ENCODE data around the gene CAMK2G. TPM values are rescaled to one million over a fixed set of nuclear protein-coding genes. Genes with fewer than 3 reads are reported as not detected.

The CAMK2G gene
- total RNA-seq, 2 donors from 2014 or later: 20.9 to 21.7 TPM

DNA sequence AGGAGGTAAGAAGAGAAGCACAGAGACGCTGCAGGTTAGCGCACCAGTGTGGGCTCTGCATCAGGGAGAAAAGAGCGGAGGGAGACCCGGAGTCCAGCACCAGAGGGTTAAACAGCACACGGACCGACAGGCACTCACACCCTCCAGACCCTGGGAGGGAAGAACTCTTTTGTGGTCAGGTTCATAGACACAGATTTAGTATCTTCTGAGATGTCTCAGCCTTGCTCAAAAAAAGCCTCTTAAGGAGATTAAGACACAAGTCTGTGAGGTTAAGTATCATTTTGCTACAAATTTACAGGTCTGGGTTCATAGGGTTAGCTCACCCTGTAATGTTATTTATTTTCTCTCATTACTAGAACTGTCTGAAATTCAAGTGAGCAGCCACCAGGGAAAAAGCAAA lies 46.2 kb downstream of the CAMK2G start:
- Mint-ChIP-seq H3K9me3 (no peaks in the 10 kb centered on the region), H3K4me3 (no peak overlapping the region), H3K4me1 (peaks cover 14% of the 10 kb centered on the region), H3K27ac (no peak overlapping the region), H3K27me3 (ENCODE audit: insufficient read depth) (peaks cover 46% of the 10 kb centered on the region), H3K36me3 (ENCODE audit: low read depth) (peaks cover 27% of the 10 kb centered on the region)
- Histone ChIP-seq H3K27ac (ENCODE audit: low read depth, low read length) (no peak overlapping the region), H3K27me3 (ENCODE audit: control insufficient read depth, insufficient read depth, low read length, poor library complexity, severe bottlenecking) (peaks cover 14% of the 10 kb centered on the region), H3K4me1 (ENCODE audit: control insufficient read depth, insufficient read depth, low read length) (no peaks in the 10 kb centered on the region), H3K36me3 (ENCODE audit: control insufficient read depth, insufficient read depth, low read length) (peaks cover 16% of the 10 kb centered on the region), H3K9ac (ENCODE audit: extremely low read depth, low read length, poor library complexity, severe bottlenecking) (no peak overlapping the region), H3K9me3 (ENCODE audit: control insufficient read depth, low read length) (no peaks in the 10 kb centered on the region), H3K4me3 (ENCODE audit: low read length) (no peak overlapping the region)
- no peak for DNase-seq
- 96 to 100% methylated on average over 2 to 6 of the region's 6 CpGs for WGBS, 2 experiments (ENCODE audit: insufficient coverage in 1 of 2, insufficient read length in 1 of 2)
- TF ChIP-seq, protein P1, sequence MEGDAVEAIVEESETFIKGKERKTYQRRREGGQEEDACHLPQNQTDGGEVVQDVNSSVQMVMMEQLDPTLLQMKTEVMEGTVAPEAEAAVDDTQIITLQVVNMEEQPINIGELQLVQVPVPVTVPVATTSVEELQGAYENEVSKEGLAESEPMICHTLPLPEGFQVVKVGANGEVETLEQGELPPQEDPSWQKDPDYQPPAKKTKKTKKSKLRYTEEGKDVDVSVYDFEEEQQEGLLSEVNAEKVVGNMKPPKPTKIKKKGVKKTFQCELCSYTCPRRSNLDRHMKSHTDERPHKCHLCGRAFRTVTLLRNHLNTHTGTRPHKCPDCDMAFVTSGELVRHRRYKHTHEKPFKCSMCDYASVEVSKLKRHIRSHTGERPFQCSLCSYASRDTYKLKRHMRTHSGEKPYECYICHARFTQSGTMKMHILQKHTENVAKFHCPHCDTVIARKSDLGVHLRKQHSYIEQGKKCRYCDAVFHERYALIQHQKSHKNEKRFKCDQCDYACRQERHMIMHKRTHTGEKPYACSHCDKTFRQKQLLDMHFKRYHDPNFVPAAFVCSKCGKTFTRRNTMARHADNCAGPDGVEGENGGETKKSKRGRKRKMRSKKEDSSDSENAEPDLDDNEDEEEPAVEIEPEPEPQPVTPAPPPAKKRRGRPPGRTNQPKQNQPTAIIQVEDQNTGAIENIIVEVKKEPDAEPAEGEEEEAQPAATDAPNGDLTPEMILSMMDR (conservative IDR thresholded peaks at IDR 0.05): no peak

DNA sequence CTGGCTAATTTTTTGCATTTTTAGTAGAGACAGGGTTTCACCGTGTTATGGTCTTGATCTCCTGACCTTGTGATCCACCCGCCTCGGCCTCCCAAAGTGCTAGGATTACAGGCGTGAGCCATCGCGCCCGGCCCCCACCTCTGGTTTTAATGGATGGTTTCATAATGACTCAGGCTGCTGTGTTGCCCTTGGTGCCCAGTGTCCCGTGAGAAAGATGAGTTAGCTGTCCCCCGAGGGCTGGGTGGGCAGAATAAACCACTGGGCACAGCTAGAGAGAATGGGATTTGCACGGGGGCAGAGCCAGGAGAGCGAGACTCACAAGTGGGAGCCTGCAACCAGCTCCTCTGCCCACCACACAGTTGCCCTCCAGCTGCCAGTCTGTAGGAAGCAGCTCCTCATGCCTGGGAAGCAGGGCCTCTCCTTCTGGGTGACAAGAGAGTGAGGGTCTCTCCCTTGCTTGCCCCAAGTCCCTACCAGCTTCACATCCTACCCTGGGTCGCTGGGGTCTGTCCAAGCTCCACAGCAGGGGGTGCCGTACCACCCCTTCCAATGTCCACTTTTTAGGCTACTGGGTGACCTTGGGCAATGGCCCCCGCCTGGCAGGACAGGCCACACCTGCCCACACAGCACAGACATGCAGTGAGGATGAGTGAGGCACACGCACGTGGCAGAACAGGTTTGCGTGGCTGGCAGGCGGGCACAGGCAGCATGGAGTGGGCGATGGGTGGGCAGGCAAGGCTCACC lies 46.8 kb downstream of the CAMK2G start:
- Histone ChIP-seq H3K27ac (ENCODE audit: low read depth, low read length) (no peak overlapping the region), H3K9ac (ENCODE audit: extremely low read depth, low read length, poor library complexity, severe bottlenecking) (no peak overlapping the region), H3K4me3 (ENCODE audit: low read length) (no peak overlapping the region), H3K4me1 (ENCODE audit: control insufficient read depth, insufficient read depth, low read length) (no peaks in the 10 kb centered on the region), H3K36me3 (ENCODE audit: control insufficient read depth, insufficient read depth, low read length) (peaks cover 12% of the 10 kb centered on the region), H3K27me3 (ENCODE audit: control insufficient read depth, insufficient read depth, low read length, poor library complexity, severe bottlenecking) (peaks cover 15% of the 10 kb centered on the region), H3K9me3 (ENCODE audit: control insufficient read depth, low read length) (no peaks in the 10 kb centered on the region)
- no peak for DNase-seq
- Mint-ChIP-seq H3K27me3 (ENCODE audit: insufficient read depth) (peaks cover 53% of the 10 kb centered on the region), H3K36me3 (ENCODE audit: low read depth) (peaks cover 28% of the 10 kb centered on the region), H3K4me3 (no peak overlapping the region), H3K27ac (no peak overlapping the region), H3K4me1 (peaks cover 14% of the 10 kb centered on the region), H3K9me3 (no peaks in the 10 kb centered on the region)
- 93 to 97% methylated on average over 14 to 19 of the region's 19 CpGs for WGBS, 2 experiments (ENCODE audit: insufficient coverage in 1 of 2, insufficient read length in 1 of 2)
- TF ChIP-seq, protein P1 (conservative IDR thresholded peaks at IDR 0.05): no peak

DNA sequence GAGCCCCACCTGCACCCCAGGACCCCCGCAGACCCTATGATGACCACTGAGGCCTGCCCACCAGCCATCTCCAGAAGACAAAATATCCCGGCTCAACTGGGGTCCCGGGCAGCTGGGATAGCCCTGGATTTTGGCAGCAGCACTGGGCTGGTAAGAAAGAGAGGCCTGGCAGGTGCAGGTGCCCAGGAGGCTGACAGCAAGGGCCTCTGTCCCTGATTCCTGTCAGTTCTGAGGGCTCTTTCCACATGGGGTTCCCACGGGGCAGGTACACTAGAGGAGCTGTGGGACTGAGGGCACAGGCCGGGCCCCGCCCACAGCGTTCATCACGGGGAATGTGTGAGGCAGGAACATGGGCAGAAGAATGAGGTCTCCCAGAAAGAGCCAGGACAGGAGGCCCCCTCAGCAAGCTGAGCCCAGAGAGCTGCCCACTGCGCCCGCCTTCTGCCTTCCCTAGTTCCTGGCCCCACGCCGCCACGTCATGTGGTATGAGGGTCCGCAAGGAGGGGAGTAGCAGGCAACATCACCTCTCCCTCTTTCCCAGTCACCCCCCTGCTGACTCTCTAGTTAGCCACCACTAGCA lies 50.1 kb downstream of the CAMK2G start:
- no peak overlapping the region for H3K4me3 Mint-ChIP-seq
- Histone ChIP-seq H3K4me1 (ENCODE audit: control insufficient read depth, insufficient read depth, low read length) (peaks cover 9% of the 10 kb centered on the region), H3K27me3 (ENCODE audit: control insufficient read depth, insufficient read depth, low read length, poor library complexity, severe bottlenecking) (peaks cover 28% of the 10 kb centered on the region), H3K9me3 (ENCODE audit: control insufficient read depth, low read length) (no peaks in the 10 kb centered on the region), H3K9ac (ENCODE audit: extremely low read depth, low read length, poor library complexity, severe bottlenecking) (no peak overlapping the region), H3K4me3 (ENCODE audit: low read length) (no peak overlapping the region), H3K27ac (ENCODE audit: low read depth, low read length) (no peak overlapping the region), H3K36me3 (ENCODE audit: control insufficient read depth, insufficient read depth, low read length) (peaks cover 7% of the 10 kb centered on the region)
- no peaks in the 10 kb centered on the region for H3K9me3 Mint-ChIP-seq
- peaks cover 35% of the 10 kb centered on the region for H3K36me3 Mint-ChIP-seq (ENCODE audit: low read depth)
- 95 to 100% methylated on average over 2 to 14 of the region's 14 CpGs for WGBS, 2 experiments (ENCODE audit: insufficient coverage in 1 of 2, insufficient read length in 1 of 2)
- TF ChIP-seq, protein P1 (conservative IDR thresholded peaks at IDR 0.05): no peak
- no peak for DNase-seq
- peaks cover 69% of the 10 kb centered on the region for H3K27me3 Mint-ChIP-seq (ENCODE audit: insufficient read depth)
- peaks cover 18% of the 10 kb centered on the region for H3K4me1 Mint-ChIP-seq
- no peak overlapping the region for H3K27ac Mint-ChIP-seq

Data from endodermal cell (in vitro differentiated cells).